Astrocyte of the spinal cord (primary cell): ENCODE measurements around the gene PTPRO.

Experiments used
- DNase-seq: peaks from one replicate; pipeline ENCODE4 v3.0.0; 2011; ENCODE audit warnings: low read depth, low spot score
- H3K4me3 ChIP-seq: 2 replicates; pipeline ENCODE4 v1.5.1; 2011; ENCODE audit warnings: low read depth, mild to moderate bottlenecking, low read length, moderate library complexity
- CTCF ChIP-seq: IDR thresholded peaks from 2 replicates; pipeline ENCODE4 v1.5.1; 2012; ENCODE audit warnings: low read depth, mild to moderate bottlenecking, low read length, inconsistent platforms
- in situ Hi-C: cut with HindIII; loops from 2 replicates; pipeline ENCODE4 v1.10.0; 2017; ENCODE audit warnings: low sequenced_read_pairs

The PTPRO gene

GRCh38 chr12:15364221-15365160 lies 42.2 kb downstream of the PTPRO start:
- no peak overlapping the region for H3K4me3 ChIP-seq
- in situ Hi-C loops, result no loop called here
- DNase-seq, result peak; percentile 12
- no peak for TF ChIP-seq CTCF

DNA sequence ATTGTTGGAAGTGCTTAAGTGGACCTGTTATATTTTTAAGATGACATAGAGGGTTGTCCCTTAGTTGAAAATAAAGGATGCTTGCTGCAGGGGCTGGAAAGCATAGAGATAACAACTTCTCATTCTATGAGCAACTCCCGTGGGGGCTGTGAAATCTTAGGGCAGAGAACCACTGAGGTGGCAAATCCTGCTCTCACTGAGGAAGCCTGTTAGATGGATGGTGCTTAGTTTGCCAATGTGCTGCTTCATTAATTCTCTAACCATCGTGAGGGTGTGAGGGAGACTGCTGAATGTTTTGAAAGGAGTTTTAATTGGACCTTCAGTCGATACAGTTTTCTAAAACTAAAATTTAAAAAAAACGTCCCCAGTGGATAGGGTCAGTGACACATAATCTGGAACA lies 46.5 kb downstream of the PTPRO start:
- TF ChIP-seq CTCF, result no peak
- H3K4me3 ChIP-seq, result no peak overlapping the region
- in situ Hi-C loops, result no loop called here
- DNase-seq, result no peak

- no peak for DNase-seq
- in situ Hi-C loops, result no loop called here
- no peak for TF ChIP-seq CTCF
- H3K4me3 ChIP-seq, result no peak overlapping the region
These were observed 50.0 kb downstream of the PTPRO start for GRCh38 chr12:15372352-15372751.

DNA sequence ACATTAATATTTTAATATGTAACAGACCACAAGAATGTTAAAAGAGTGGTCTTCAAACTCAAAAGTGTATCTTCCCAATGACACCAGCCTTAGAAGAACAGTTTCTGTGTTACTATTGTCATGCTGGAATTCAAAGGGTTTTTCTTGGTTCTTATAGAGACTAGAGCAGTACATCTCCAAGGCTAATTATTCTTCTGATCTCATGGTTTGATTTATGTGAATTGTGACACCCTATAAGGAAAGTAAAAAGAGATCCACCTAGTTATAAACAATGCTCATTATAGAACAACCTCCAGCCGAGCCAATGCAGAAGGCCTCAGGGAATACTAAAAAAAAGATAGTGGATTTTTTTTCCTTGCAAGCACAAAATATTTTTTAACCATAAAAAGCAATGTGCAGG lies 65.5 kb downstream of the PTPRO start:
- DNase-seq, result no peak
- no peak overlapping the region for H3K4me3 ChIP-seq
- TF ChIP-seq CTCF, result no peak
- in situ Hi-C loops, result no loop called here

DNA sequence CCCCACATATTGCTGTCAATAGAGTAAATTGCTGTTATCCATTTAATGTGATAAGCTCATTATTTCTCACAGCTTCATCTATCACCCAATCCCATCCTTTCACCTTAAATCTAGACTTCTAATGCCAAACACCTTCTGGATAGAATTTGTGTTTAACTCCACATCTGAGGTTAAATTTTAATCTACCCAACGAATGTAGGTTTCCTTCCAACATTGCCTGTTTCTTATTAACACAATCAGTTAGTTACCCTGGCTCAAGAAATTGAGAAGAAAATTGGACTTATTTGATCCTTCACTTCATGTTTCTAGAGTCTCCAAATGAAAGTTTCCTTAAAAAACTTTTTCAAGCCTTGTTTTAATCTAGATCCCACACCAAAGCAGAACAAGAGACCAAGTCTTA lies 67.3 kb downstream of the PTPRO start:
- no peak for DNase-seq
- no peak overlapping the region for H3K4me3 ChIP-seq
- no peak for TF ChIP-seq CTCF
- in situ Hi-C loops, result no loop called here

- H3K4me3 ChIP-seq, result no peak overlapping the region
- no peak for DNase-seq
- in situ Hi-C loops, result no loop called here
- TF ChIP-seq CTCF, result no peak
These were observed 70.7 kb downstream of the PTPRO start for GRCh38 chr12:15393037-15393436.
